ENCODE results near the gene RAB7B. TPM values are rescaled to one million over a fixed set of nuclear protein-coding genes. Genes with fewer than 3 reads are reported as not detected.
A peak's percentile ranks its signal among the peaks of the same experiment; 100 is the strongest.

RAB7B gene
- total RNA-seq, 1 experiment from 2014 or later: 0.10 TPM

DNA sequence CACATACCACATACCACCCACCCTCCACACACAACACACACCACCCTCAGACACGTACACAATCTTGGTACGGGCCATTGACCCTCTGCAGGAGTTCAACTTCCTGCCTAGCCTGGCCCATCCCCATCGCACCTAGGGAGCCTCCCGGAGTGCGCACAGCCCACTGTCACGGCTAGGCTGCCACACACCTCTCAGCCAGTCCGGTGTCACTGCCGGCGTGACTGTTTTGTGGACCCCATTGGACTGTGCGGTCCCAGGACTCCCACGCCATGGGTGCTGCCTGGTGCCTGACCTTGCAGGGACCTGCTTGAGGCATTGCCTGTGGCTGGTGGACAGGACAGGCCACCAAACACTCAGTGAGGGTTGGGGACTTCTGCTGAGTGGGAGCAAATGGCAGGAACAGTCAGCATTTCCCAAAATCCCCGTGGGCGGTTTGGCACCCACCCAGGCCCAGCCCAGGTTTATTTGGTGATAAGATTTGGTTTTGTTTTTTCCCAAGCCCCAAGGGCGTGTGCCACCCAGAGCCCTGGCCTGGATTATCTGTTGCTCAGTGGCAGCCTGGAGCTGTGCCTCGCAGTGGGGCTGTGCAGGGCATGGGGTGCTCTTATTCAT lies 27.7 kb downstream of the RAB7B start:
- no peak for DNase-seq (ENCODE audit: low read depth)

DNA sequence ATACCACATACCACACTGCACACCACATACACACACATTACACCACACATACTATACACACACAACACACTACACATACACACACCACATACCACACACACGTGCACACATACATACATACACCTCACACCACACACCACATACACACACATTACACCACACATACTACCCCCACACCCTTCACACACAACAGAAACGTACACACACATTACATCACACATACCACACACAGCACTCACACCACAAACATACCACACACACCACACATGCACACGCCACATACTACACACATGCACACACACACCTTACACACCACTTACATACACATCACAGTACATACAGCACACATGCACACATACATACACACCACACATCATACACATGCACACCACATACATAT lies 28.5 kb downstream of the RAB7B start:
- no peak for DNase-seq (ENCODE audit: low read depth)

DNA sequence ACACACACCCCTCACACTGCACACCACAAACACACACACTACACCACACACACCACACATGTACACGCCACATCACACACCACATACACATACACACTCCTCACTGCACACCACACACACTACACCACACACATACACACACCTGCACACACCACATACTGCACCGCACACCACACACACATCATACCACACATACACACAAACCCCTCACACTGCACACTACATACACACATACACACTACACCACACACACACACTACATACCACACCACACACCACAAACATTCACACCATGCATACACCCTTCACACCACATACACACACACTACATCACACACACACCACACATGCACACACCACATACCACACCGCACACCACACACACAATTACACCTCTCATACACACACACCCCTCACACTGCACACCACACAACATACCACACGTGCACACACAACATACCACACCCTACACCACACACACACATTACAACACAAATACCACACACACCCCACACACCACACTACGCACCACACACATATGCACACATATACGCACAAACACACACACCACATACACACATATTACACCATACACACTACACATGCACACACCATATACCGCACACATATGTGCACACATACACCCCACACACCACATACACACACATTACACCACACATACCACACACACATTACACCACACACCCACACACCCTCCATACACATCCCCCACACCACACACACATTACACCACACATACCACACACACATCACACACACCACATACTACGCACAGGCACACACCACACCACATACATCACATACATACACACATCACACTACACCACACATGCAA lies 29.6 kb downstream of the RAB7B start:
- DNase-seq (ENCODE audit: low read depth): no peak

DNA sequence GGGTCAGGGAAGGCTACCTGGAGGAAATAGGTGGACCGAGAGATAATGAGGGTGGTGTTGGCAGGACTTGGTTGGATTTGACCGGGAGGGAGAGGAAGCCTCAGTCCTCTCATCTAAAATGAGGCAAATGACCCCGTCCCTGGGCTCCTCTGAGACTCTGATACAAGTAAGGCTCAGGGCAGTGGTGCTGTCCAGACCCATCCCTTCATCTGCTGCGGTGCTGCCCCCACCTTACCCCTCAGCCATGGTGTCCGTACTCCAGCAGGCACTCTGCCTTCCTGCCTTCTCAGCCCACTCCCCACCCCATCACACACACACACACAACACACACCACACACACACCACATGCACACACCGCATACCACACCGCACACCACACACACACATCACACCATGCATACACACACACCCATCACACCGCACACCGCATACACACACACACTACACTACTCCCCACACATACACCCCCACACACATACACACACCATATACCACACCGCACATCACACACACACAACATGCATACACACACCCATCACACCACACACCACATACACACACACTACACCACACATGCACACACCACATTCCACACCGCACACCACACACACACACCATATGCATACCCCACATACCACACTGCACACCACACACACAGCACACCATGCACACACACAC lies 30.6 kb downstream of the RAB7B start:
- no peak for DNase-seq (ENCODE audit: low read depth)

DNA sequence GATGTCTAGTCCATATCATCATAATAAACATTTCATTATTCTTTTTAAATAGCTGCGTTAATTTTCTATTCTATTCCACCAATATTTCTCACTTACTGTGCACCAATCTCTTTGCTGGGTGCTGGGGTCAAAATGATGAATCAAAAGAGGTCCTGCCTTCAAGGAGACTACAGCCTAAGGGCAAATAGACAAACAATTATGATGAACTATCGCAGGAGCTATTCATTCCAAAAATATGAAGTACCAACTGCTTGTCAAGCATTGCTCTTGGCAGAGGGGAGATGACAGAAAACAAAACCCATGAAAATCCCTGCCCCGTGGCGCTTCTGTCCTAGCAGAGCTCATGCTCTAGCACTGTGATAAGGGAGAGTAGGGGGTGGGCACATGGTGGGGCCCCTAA lies 31.1 kb downstream of the RAB7B start:
- DNase-seq (ENCODE audit: low read depth): no peak

DNA sequence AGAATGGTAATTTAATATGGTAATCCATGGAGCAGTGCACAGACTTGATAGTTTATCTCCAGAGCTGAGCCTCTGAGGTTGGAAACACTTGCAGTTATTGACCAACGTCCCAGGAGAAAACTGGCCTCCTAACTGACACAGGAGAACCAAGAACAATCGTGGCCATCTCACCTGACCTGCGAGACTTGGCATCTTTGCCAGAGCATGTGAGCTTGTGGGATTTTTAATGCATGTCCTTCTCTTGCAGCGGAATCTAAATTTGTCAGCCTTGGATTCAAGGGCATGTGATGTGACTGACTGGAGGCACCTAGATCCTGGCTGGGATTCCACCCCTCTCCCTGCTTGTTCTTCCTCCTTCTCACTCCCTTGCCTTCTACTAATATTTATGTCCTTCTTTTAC lies 32.1 kb downstream of the RAB7B start:
- DNase-seq (ENCODE audit: low read depth): no peak

DNA sequence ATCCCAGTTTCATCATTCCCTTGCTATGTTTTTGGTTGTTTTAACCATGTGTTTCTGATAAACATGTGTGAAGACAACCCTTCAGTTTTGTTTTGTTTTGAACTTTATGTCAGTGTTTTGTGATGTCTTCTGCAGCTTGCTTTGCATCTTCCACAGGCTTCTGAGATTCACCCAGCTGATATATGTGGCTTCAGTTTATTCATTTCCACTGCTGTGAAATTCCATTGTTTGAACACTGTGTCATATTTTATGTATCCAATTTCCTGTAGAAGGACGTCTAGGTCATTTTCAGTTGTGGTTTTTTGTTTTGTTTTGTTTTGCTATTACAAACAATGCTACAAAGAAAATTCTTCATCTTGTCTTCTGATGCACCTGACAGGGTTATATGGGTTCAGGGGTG lies 32.7 kb downstream of the RAB7B start:
- no peak for DNase-seq (ENCODE audit: low read depth)

DNA sequence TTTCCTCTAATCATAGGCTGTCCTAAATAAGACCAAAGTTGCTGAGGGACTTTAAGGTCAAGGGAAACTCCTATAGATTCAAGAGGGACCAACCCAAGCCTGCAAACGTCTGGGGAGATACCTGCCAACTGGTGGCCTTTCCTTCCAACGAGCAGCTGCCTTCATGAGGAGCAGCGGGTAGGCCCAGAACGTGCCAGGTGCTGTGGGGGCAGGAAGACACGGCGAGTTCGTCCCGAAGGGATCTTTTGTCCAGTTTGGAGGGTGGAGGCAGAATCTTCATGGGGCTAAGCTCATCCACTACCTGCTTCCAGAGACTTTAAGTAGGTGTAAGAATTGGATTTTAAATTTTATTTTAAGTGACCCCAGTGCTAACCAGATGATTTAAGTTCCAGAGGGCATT lies 34.0 kb downstream of the RAB7B start:
- DNase-seq (ENCODE audit: low read depth): no peak

DNA sequence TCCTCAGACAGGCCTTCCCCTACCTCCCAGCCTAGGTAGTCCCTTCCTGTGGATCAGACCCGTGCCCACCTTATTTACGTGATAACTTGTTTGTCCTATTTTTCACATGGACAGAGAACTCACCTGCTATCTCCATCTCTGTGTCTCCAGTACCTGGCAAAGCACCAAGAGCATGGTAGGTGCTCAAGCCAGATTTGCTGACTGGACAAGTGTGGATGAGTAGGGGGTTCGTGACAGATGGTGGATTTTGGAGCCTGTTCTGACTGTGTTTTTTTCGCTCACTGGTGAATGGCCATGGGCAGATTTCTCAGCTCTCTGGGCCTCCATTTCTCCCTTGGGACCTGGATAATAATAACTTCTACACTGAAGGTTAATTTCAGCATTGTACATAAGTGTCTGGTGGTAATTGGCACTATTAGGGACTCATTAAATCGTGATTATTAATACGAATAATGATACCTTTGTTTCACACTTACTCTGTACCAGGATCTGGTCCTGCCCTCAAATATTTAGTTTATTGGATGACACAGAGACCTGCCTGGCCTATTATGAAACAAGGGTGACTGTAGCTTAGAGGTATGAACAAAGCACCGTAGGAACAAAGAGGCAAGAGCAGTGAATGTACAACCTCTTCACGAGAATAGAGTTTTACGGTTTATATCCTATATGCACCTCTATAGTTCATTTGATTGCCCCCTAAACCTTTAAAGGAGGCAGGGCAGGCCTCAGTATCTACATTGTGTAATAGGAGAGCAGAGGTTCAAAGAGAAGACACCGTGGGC lies 35.5 kb downstream of the RAB7B start:
- DNase-seq (ENCODE audit: low read depth): no peak

DNA sequence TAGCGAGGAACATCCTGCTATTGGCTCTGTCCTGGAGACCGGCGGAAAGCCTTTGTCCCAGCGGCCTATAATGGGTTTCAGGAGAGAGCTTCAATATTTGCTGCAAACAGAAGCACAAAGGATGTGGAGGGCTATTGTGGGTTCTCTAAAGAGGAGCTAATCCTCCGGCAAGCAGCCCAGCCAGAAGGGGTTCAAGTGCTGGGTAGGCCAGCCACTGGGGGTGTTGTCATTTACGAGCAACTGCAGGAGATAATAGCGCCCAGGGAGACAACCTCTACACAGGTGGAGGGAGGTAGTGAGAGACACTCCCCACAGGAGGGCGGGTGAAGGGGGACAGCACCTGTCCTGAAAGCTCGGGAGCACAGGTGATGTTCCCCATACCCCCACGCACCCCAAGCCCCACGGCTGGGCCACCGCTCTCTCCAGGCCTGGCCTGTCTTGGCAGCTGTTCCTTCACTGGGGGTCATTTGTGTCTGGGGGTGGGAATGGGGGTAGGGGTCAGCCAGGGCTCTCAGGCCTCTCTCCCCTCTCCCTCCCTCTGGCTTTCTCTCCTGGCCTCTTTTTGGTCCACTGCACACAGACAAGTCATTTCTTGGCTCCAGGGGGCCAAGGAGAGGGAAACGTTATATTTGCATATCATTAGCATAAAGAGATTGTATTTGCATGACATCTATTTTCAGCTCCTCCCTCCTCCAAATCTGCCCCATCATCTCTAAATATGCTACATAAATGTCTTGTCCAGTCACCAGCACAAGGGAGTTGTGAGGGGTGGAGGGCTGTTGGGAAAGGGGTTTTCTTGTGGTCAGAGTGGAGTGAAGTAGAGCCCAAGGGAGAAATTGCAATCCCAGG lies 37.9 kb downstream of the RAB7B start:
- no peak for DNase-seq (ENCODE audit: low read depth)

DNA sequence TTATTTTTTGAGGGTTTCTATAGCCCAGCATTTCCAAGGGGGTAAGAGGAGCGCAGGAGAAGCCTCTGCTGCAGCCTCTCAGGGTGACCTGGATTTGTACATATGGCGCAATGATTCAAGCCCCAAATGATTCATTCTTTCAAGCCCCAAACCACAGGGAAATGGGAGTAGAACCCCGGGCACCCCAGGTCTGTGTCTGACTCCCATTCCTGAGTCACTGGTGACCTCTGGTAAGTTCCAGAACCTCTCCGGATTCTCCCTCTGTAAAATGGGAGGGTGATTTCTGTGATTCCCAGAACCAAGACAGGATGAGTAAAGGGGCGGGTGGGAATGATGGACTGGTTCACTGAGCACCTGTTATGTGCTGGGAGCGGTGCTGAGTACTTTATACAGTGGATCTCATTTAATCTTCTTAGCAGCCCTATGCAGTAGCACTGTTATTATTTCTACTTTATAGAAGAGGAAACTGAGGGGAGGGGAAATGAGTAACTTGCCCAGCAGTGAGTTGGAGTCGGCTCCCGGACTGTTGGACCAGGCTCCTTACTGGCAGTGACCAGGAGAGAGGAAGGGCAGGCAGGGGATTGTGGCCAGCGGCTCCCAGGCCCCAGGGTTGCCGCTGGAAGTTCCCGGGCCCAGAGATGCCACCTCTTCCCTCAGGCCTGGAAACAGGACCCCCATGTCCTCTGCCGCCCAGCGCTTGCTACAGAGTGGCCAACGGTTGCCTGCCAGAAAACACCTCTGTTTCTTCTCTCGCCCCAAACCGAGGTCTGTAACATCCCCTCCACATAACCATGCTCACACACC lies 39.6 kb downstream of the RAB7B start:
- peak; percentile 94 for DNase-seq (ENCODE audit: low read depth)

DNA sequence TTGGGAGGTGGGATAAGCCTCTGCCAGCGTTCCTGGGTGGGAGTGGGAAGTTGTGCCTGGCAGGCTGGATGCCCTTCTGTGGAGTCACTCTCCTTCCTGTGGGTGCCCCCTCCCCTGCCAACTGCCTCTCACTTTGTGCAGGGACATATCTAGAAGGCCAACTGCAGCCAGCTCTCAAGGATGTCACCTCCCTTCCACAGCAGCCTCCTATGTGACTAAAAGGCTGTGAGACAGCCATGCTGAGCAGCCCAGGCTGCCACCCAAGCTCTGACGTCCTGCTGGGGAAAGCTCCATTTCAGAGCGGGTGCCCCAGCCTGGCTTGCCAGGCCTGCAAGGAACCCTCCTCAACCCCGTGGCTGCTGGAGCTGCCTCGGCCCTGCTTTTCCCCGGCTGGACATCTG lies 40.4 kb downstream of the RAB7B start:
- DNase-seq (ENCODE audit: low read depth): no peak

DNA sequence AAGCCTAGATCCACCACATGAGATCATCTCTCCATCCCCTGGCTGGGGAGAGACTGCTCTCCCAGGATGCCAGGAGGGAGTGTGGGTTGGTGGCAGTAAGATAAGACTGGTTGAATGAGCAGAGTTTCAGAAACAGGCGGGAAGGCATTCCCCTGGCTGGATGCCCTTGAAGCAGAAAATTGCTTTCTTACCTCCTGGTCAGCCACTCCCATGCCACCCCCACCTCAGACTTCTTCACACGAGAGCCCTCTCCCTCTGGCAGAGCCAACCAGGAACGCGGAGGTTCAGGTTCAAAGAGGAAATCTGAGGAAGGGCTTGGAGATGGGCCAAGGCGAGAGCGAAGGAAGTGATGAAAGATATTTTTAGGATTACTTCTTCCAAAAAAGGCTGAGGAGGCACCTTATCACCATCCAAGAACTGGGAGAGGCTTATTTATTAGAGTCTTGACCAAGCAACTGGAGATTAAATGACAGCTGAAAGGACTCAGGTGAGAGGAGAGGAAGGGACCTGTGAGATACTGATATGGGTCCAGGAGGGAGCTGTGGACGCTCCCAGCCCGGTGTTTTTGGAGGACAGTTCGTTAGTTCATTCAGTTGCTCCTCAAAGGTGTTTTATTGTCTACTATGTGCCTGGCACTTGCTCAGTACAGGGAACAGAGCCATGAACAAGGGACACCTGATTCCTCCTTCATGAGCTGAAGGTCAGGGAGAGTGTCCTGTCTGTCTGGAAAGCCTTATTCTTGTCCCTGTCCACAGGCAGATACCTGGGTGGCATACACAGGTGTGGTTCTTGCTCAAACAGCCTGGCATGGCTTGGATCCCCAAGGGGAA lies 41.0 kb downstream of the RAB7B start:
- peak; percentile 24 for DNase-seq (ENCODE audit: low read depth)

DNA sequence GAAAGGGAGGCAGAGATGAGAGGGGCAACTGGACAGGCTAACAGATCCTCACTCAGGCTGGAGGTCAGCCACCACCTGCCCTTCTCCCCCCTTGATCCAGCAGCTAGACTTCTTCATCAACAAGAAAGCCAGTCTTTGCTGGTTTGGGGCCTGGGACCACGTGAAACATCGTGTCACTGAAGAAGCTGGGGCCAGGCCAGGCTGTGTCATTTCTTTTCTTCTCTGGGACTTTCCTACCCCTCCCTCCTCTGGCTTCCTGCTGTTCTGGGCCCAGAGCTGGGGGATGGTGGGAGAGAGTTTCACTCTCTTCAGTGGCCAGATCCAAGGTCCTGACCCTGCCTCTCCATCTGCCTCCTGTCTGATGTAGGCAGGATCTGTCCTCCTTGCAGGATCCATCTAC lies 41.8 kb downstream of the RAB7B start:
- peak; percentile 27 for DNase-seq (ENCODE audit: low read depth)

DNA sequence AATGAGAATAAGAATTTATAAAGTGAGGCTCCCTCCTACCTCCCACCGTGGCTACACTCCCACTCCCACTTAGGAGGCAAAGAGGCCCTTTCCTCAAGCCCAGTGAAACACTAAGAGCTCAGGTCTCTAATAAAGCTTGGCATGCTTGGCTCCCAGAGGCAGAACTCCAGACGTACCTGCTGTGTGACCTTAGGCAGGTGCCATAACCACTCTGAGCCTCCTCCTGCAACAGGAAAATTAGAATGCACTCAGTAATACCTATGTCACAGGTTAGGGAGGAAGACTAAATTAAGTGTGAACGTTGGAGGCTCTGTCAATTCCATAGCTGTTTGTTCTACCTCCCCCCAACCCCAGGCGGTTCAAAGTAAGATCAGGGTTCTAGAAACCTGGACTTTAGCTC lies 43.4 kb downstream of the RAB7B start:
- no peak for DNase-seq (ENCODE audit: low read depth)

DNA sequence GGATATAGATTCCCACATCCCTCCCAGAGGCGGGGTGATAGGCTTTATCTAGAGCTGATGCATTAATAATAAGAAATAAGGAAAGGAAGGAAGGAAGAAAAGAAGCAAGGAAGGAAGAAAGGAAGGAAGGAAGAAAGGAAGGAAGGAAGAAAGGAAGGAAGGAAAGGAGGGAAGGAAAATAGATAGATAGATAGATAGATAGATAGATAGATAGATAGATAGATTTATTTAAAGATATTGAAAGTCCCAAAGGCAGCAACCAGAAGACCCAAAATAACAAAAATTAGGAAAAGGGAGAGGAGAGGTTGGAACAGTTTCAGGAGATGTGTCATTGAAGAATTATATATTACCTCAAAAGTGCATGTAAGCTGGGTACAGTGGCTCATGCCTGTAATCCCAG lies 47.7 kb downstream of the RAB7B start:
- no peak for DNase-seq (ENCODE audit: low read depth)

DNA sequence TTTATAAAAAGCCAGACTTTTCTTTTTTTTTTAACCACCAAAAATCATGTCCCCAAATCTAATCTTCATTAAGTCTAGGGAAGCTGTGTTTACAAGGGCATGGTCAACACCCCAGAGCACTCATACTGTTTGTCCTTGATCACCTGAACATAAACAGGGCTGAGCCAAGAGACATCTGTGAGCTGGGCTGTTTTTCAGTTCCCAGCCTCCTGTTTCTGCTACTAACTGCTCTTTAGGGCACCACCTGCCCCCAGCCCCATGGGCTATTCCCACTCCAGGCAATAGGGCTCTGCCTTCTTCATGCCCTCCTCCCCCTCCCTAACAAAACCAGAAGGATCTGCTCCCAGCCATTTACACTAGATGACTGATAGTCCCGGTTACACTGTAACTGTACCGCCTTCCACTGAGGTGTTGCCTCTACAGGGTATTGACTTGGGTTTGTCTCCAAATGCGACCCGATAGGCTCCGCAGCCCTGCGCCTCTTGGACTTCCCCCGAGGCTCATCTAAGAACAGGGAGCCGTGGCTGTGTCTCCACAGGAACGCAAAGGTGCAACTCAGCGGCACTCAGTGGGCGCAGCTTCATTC lies 48.3 kb downstream of the RAB7B start:
- no peak for DNase-seq (ENCODE audit: low read depth)

DNA sequence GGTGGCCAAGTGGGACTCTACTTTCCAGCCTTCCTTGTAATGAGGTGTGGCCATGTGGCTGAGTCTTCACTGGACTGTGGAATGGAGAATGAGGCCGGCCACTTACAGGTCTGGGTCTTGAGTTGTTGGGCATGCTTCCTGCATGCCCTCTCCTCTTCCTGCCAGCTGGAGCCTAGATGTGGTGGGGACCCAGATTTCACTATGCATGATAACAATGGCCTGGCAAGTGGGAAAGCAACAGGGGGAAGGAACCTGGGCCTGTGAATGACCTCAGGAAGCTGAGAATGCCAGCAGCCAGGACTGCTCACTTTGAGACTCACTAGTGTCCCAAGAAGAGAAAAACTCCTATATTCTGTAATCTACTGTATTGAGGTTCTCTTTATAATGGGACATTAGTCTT lies 51.4 kb downstream of the RAB7B start:
- DNase-seq (ENCODE audit: low read depth): no peak
